Naive thymus-derived CD4-positive, alpha-beta T cell (primary cell): ENCODE results near the gene EBF3. TPM values are rescaled to one million over a fixed set of nuclear protein-coding genes. Genes with fewer than 3 reads are reported as not detected.

Experiments used
- ATAC-seq: fragments of 150-1000 bp; cut with Tn5 transposase; 2 replicates; pipeline ENCODE4 v1.10.0; 2021; ENCODE audit warnings: mild to moderate bottlenecking, moderate library complexity
- CTCF ChIA-PET: fragments of 350-600 bp; sonication (Branson Sonifier 250); formaldehyde crosslinking; loops from one replicate; lab custom pipeline; 2021; ENCODE audit warnings: antibody characterized with exemption; lab: Charles Lee
- POLR2A ChIA-PET: fragments of 350-600 bp; sonication (Branson Sonifier 250); formaldehyde crosslinking; loops from one replicate; lab custom pipeline; 2021; ENCODE audit warnings: antibody characterized with exemption, inconsistent platforms; lab: Charles Lee
- DNase-seq, 9 donors: peaks; one replicate each; pipeline versions ENCODE4 v3.0.0 to v3.0.0-alpha.2; 2020 to 2022; ENCODE audit warnings: mixed read lengths in 1 of 9
- H3K27ac ChIP-seq: one replicate; pipeline ENCODE4 v1.7.0; 2013; ENCODE audit warnings: mild to moderate bottlenecking, low read depth, low read length, moderate library complexity
- H3K27me3 ChIP-seq, 2 donors: one replicate each; pipeline ENCODE4 v1.7.0; 2013; ENCODE audit warnings: low read length in 2 of 2, mild to moderate bottlenecking in 2 of 2, moderate library complexity in 2 of 2; ENCODE audit not compliant: control insufficient read depth in 2 of 2, insufficient read depth in 2 of 2
- H3K36me3 ChIP-seq, 3 experiments: 1 replicate in 2 of 3; 2 replicates in 1 of 3; pipeline ENCODE4 v1.7.0; 2013; ENCODE audit warnings: low read length in 3 of 3, mild to moderate bottlenecking in 3 of 3, moderate library complexity in 1 of 3; ENCODE audit not compliant: insufficient read depth in 3 of 3, control insufficient read depth in 2 of 3
- H3K4me1 ChIP-seq, 2 donors: one replicate each; pipeline ENCODE4 v1.7.0; 2013; ENCODE audit warnings: low read length in 2 of 2, mild to moderate bottlenecking in 2 of 2, moderate library complexity in 1 of 2; ENCODE audit not compliant: control insufficient read depth in 2 of 2, insufficient read depth in 2 of 2
- H3K4me3 ChIP-seq: 2 replicates; pipeline ENCODE4 v1.7.0; 2013; ENCODE audit warnings: mild to moderate bottlenecking, low read length
- H3K9me3 ChIP-seq, 3 experiments: 1 replicate in 2 of 3; 2 replicates in 1 of 3; pipeline ENCODE4 v1.7.0; 2013; ENCODE audit warnings: low read length in 3 of 3; ENCODE audit not compliant: control insufficient read depth in 2 of 3
- H3K27ac Mint-ChIP-seq, 9 donors: one replicate each; pipeline ENCODE4 v1.8.0; 2020 to 2022; ENCODE audit warnings: mixed read lengths in 9 of 9, mild to moderate bottlenecking in 8 of 9, moderate library complexity in 5 of 9, inconsistent platforms in 2 of 9
- H3K27me3 Mint-ChIP-seq, 5 donors: one replicate each; pipeline ENCODE4 v1.8.0; 2021 to 2022; ENCODE audit warnings: mixed read lengths in 5 of 5, mild to moderate bottlenecking in 1 of 5
- H3K36me3 Mint-ChIP-seq, 5 donors: one replicate each; pipeline ENCODE4 v1.8.0; 2020 to 2022; ENCODE audit warnings: mixed read lengths in 5 of 5, mild to moderate bottlenecking in 3 of 5, inconsistent platforms in 1 of 5
- H3K4me1 Mint-ChIP-seq, 7 donors: one replicate each; pipeline ENCODE4 v1.8.0; 2020 to 2022; ENCODE audit warnings: mixed read lengths in 7 of 7, mild to moderate bottlenecking in 3 of 7, inconsistent platforms in 1 of 7
- H3K4me3 Mint-ChIP-seq, 10 donors: one replicate each; pipeline ENCODE4 v1.8.0; 2020 to 2022; ENCODE audit warnings: mild to moderate bottlenecking in 10 of 10, mixed read lengths in 10 of 10, moderate library complexity in 6 of 10, inconsistent platforms in 2 of 10
- H3K9me3 Mint-ChIP-seq, 11 donors: one replicate each; pipeline ENCODE4 v1.8.0; 2020 to 2022; ENCODE audit warnings: mixed read lengths in 11 of 11, mild to moderate bottlenecking in 4 of 11, inconsistent platforms in 1 of 11, moderate library complexity in 1 of 11
- intact Hi-C, 2 donors: fragments of 100-400 bp; cut with micrococcal nuclease; formaldehyde crosslinking; loops; one replicate each; pipeline ENCODE4 v1.15.1; 2023
- polyA plus RNA-seq, 2 donors: library from polyadenylated mRNA; unstranded; fragments of 300-500 nt; fragmentation: Illumina TruSeq; gene quantifications; one replicate each; pipeline ENCODE4 v1.2.3, GENCODE V29; 2021
- total RNA-seq, 6 experiments: library from RNA in 5 of 6; stranded (reverse) in 5 of 6; gene quantifications; 1 replicate in 5 of 6; 2 replicates in 1 of 6; pipeline ENCODE4 v1.2.3 and lab custom pipeline; 2021 to 2026

The EBF3 gene
- total and polyA plus RNA-seq, 7 experiments from 2014 or later: not detected

- Mint-ChIP-seq H3K9me3 (no peaks in the 10 kb centered on the region), H3K36me3 (no peaks in the 10 kb centered on the region), H3K4me1 (no peaks in the 10 kb centered on the region), H3K27me3 (peaks cover 0 to 5% (median 0%) of the 10 kb centered on the region in 5 donors), H3K27ac (no peak overlapping the region), H3K4me3 (no peak overlapping the region)
- H3K4me3 ChIP-seq: no peak overlapping the region
- intact Hi-C loops: no loop called here
- no peak overlapping the region for H3K27ac ChIP-seq
- H3K9me3 ChIP-seq: no peaks in the 10 kb centered on the region
- no peaks in the 10 kb centered on the region for H3K36me3 ChIP-seq
- H3K27me3 ChIP-seq: no peaks in the 10 kb centered on the region
- no peaks in the 10 kb centered on the region for H3K4me1 ChIP-seq
- DNase-seq (no peak), ATAC-seq (no peak)
- POLR2A ChIA-PET: no interaction called here
- CTCF ChIA-PET: no interaction called here
Observed at GRCh38 chr10:129908406-129908805, 55.7 kb downstream of the EBF3 start.

DNA sequence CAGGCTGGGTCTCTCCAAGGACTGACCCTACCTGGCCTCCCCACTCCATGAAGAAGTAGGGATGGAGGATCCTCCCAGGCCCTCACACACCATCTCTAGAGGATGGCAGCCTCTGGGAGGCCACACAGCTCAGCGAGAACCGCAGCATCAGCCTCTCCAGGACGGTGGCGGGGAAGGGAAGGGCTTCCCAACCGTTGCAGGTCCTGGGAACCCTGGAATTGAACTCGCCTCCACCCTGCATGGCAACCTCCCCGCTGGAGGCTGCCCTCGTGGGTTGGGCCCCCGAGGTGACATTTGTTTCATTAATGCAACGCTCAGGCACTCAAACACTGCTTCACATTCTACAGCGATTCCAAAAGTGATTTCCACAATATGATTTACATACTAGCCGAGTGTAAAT lies 58.5 kb downstream of the EBF3 start:
- Mint-ChIP-seq H3K9me3 (no peaks in the 10 kb centered on the region), H3K4me3 (no peak overlapping the region), H3K27ac (no peak overlapping the region), H3K4me1 (no peaks in the 10 kb centered on the region), H3K27me3 (peaks cover 0 to 12% (median 6%) of the 10 kb centered on the region in 5 donors), H3K36me3 (no peaks in the 10 kb centered on the region)
- no peak overlapping the region for H3K27ac ChIP-seq
- no peak for DNase-seq
- H3K9me3 ChIP-seq: no peaks in the 10 kb centered on the region
- ChIA-PET CTCF (no interaction called here), POLR2A (no interaction called here)
- no peaks in the 10 kb centered on the region for H3K27me3 ChIP-seq
- no peaks in the 10 kb centered on the region for H3K4me1 ChIP-seq
- no peaks in the 10 kb centered on the region for H3K36me3 ChIP-seq
- intact Hi-C loops: no loop called here
- no peak overlapping the region for H3K4me3 ChIP-seq
- ATAC-seq: no peak

DNA sequence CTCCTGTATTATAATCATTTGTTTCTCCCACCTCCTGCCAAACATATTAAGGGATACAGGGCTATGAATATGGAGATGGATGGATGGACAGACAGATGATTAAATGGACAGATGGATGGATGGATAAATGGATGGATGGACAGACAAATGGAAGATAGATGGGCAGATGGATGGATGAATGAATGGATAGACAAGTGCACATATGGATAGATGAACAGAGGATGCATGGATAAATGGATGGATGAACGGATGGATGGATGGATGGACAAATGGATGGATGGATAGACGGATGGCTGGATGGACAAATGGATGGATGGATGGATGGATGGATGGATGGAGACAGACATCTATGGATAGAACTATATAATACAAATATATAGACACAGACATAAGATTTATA lies 59.8 kb downstream of the EBF3 start:
- H3K4me1 ChIP-seq: no peaks in the 10 kb centered on the region
- ChIA-PET CTCF (no interaction called here), POLR2A (no interaction called here)
- Mint-ChIP-seq H3K27ac (no peak overlapping the region), H3K4me1 (no peaks in the 10 kb centered on the region), H3K27me3 (peaks cover 2 to 21% (median 13%) of the 10 kb centered on the region in 5 donors), H3K9me3 (no peaks in the 10 kb centered on the region), H3K36me3 (no peaks in the 10 kb centered on the region), H3K4me3 (no peak overlapping the region)
- no peak overlapping the region for H3K27ac ChIP-seq
- intact Hi-C loops: no loop called here
- ATAC-seq (no peak), DNase-seq (no peak)
- no peaks in the 10 kb centered on the region for H3K36me3 ChIP-seq
- H3K4me3 ChIP-seq: no peak overlapping the region
- no peaks in the 10 kb centered on the region for H3K9me3 ChIP-seq
- no peaks in the 10 kb centered on the region for H3K27me3 ChIP-seq

DNA sequence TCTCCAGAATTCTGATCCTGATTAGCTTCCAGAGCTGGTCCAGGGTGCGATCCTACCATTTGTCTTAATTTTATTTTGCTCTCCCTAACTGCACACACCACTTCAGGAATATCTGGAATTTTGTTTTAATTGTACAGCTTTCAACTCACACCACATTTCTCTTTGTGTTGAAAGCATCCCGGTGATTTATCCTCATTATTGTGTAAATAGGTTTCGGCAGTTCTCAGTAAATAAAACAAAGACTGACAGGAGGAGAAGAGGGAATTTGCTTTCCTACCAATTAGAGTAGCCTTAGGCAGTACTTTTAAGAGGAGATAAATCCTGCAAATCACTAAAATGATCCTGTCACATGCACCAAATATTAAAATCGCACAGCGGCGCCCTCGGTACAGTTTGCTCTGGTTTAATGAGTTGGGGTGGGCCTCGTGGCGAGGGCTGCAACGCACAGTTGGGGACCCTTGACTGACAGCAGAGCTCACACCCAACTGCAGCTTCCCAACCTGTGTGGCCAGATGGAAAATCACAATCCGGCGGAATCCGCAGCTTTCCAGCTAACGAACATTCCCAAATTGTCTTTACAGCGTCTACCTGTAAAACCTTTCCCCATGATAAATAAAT lies 62.6 kb downstream of the EBF3 start:
- peaks cover 12 to 39% (median 30%) of the 10 kb centered on the region in 5 donors for H3K27me3 Mint-ChIP-seq
- ChIA-PET CTCF (interaction anchor here (1.2 kb wide), 1 partner anchor 12 kb away, joined by 3 read pairs; no protein-coding TSS in a partner anchor), POLR2A (no interaction called here)
- no peak overlapping the region for H3K4me3 ChIP-seq
- H3K27me3 ChIP-seq: no peaks in the 10 kb centered on the region
- H3K36me3 Mint-ChIP-seq: no peaks in the 10 kb centered on the region
- H3K4me1 Mint-ChIP-seq: no peaks in the 10 kb centered on the region
- H3K36me3 ChIP-seq: no peaks in the 10 kb centered on the region
- no peak overlapping the region for H3K4me3 Mint-ChIP-seq
- ATAC-seq: no peak
- H3K9me3 Mint-ChIP-seq: peaks cover 0 to 2% (median 0%) of the 10 kb centered on the region in 11 donors
- H3K27ac Mint-ChIP-seq: no peak overlapping the region
- no peaks in the 10 kb centered on the region for H3K4me1 ChIP-seq
- DNase-seq: no peak
- H3K9me3 ChIP-seq: no peaks in the 10 kb centered on the region
- intact Hi-C loops: no loop called here
- no peak overlapping the region for H3K27ac ChIP-seq

DNA sequence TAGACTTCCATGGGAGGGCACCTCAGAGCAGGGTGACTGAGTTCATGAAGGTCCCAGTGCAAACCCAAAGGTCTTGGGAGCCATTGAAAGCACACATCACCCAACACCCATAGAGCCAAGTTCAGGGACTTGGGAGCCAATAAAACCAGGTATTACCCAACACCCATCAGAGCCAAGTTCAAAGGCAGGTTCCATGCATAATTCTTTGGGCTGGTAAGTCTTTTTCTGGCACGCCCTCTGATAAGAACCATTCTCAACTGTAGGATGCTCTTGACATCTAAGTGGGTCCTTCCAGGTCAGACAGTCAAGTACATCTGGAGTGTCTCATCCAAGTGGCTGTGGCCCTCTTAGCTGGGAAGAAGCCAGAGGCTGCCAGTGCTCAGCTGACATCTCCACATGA lies 63.2 kb downstream of the EBF3 start:
- Mint-ChIP-seq H3K36me3 (no peaks in the 10 kb centered on the region), H3K4me3 (no peak overlapping the region), H3K27ac (no peak overlapping the region), H3K4me1 (no peaks in the 10 kb centered on the region), H3K27me3 (peaks cover 12 to 39% (median 30%) of the 10 kb centered on the region in 5 donors), H3K9me3 (peaks cover 0 to 2% (median 0%) of the 10 kb centered on the region in 11 donors)
- no peak for ATAC-seq
- POLR2A ChIA-PET: no interaction called here
- Histone ChIP-seq H3K27me3 (no peaks in the 10 kb centered on the region), H3K4me3 (no peak overlapping the region), H3K9me3 (no peaks in the 10 kb centered on the region), H3K27ac (no peak overlapping the region), H3K4me1 (no peaks in the 10 kb centered on the region), H3K36me3 (no peaks in the 10 kb centered on the region)
- intact Hi-C loops: no loop called here
- CTCF ChIA-PET: no interaction called here
- no peak for DNase-seq

- CTCF ChIA-PET: no interaction called here
- Mint-ChIP-seq H3K27ac (no peak overlapping the region), H3K9me3 (peaks cover 0 to 2% (median 0%) of the 10 kb centered on the region in 11 donors), H3K4me3 (no peak overlapping the region), H3K36me3 (no peaks in the 10 kb centered on the region), H3K27me3 (peaks cover 12 to 41% (median 34%) of the 10 kb centered on the region in 5 donors), H3K4me1 (no peaks in the 10 kb centered on the region)
- Histone ChIP-seq H3K27me3 (no peaks in the 10 kb centered on the region), H3K9me3 (no peaks in the 10 kb centered on the region), H3K4me3 (no peak overlapping the region), H3K36me3 (no peaks in the 10 kb centered on the region), H3K4me1 (no peaks in the 10 kb centered on the region), H3K27ac (no peak overlapping the region)
- DNase-seq (no peak), ATAC-seq (no peak)
- POLR2A ChIA-PET: no interaction called here
- intact Hi-C loops: no loop called here
Observed at GRCh38 chr10:129899276-129900130, 64.6 kb downstream of the EBF3 start.
